Stimulated activated CD8-positive, alpha-beta memory T cell treated with anti-CD3 and anti-CD28 coated beads, Interleukin-7, amount 100 ng/mL, for 4 hours (primary cell): ENCODE results near the gene TRPT1.

Source experiments
- DNase-seq, 2 donors: peaks; one replicate each; pipeline ENCODE4 v3.0.0-alpha.2; 2020; ENCODE audit warnings: low read depth in 2 of 2

The TRPT1 gene

GRCh38 chr11:64245401-64245796, 19.4 kb upstream of the TRPT1 start:
- peak in 1 of 2 donors; percentile 46 for DNase-seq

GRCh38 chr11:64244966-64245365, 19.0 kb upstream of the TRPT1 start:
- DNase-seq, result no peak

GRCh38 chr11:64244107-64244506, 18.1 kb upstream of the TRPT1 start:
- DNase-seq, result no peak

- DNase-seq, result no peak
These were observed 17.4 kb upstream of the TRPT1 start for GRCh38 chr11:64243236-64243854.

- DNase-seq, result peak; percentile 99 to 100
These were observed 15.7 kb upstream of the TRPT1 start for GRCh38 chr11:64241491-64242374.

GRCh38 chr11:64241241-64241490, 15.2 kb upstream of the TRPT1 start:
- DNase-seq, result no peak

- peak; percentile 96 to 99 for DNase-seq
These were observed 14.7 kb upstream of the TRPT1 start, which contains the start of gene FKBP2 for GRCh38 chr11:64240435-64241240. Gene FKBP2, plus strand, starts transcription at chr11:64241095. Its CDS starts 1,293 bp downstream, at chr11:64242388.

- DNase-seq, result no peak
These were observed 13.9 kb upstream of the TRPT1 start for GRCh38 chr11:64239662-64240434.

- DNase-seq, result no peak
These were observed 13.0 kb upstream of the TRPT1 start for GRCh38 chr11:64238999-64239398.

- DNase-seq, result no peak
These were observed 12.1 kb upstream of the TRPT1 start for GRCh38 chr11:64238076-64238475.

GRCh38 chr11:64237484-64237951, 11.5 kb upstream of the TRPT1 start:
- no peak for DNase-seq

GRCh38 chr11:64235437-64236161, 9.6 kb upstream of the TRPT1 start:
- DNase-seq, result no peak

- peak in 1 of 2 donors; percentile 49 for DNase-seq
These were observed 8.8 kb upstream of the TRPT1 start for GRCh38 chr11:64234647-64235379.

GRCh38 chr11:64233913-64234586, 8.1 kb upstream of the TRPT1 start, which contains the start of gene VEGFB:
Gene VEGFB, plus strand, starts transcription at chr11:64234584. Its CDS starts 250 bp downstream, at chr11:64234834.
- peak in 1 of 2 donors; percentile 75 for DNase-seq

GRCh38 chr11:64232967-64233315, 7.0 kb upstream of the TRPT1 start:
- no peak for DNase-seq

- DNase-seq, result no peak
These were observed 6.4 kb upstream of the TRPT1 start for GRCh38 chr11:64232182-64232966.

- DNase-seq, result no peak
These were observed 5.6 kb upstream of the TRPT1 start for GRCh38 chr11:64231546-64231945.

- DNase-seq, result no peak
These were observed 5.0 kb upstream of the TRPT1 start for GRCh38 chr11:64230985-64231365.
